Medulla oblongata (tissue), 1 donor: ENCODE results near the gene WNT6.

Experiments
- DNase-seq: peaks from one replicate; pipeline ENCODE4 v3.0.0-alpha.2; 2015; ENCODE audit errors: extremely low spot score

The WNT6 gene

GRCh38 chr2:218857371-218858137, 2.1 kb upstream of the WNT6 start:
- no peak for DNase-seq

GRCh38 chr2:218858138-218858445, 1.5 kb upstream of the WNT6 start:
- DNase-seq: no peak

- no peak for DNase-seq
These were observed 692 bp upstream of the WNT6 start for GRCh38 chr2:218858671-218859555.

DNA sequence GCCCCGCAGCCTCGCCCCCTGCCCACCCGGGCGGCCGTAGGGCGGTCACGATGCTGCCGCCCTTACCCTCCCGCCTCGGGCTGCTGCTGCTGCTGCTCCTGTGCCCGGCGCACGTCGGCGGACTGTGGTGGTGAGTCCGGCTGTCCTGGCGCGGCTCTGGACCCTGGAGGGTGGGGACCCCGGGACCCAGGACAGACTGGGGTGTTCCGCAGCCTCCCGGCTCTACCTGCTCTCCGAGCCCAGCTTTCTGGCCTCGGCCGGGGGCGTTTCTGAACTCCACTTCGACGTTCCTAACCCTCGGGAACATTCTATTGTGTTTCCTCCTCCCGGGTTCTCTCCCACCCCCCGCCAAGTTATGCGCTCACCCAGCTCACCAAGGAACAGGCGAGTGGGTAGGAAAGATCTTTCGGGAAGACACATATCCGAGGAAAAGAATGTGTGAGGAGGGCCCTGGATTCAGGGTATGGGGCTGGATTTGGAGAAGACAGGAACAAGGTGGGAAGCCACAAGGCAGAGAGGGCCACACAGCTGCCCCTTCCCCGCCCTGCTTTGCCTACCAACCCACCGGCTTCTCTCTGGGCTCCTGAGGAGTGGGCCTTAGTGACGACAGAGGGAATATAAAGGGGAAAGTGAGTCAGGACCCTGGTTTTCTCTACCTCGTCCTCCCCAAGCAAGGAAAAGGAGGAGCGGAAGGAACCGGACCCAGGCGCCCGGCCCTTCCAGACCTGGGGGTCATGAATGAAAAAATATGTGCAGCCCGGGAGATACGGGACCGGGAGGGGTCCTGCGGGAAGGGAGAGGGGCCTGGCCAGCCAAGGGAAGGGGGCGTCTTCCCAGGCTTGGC, 605 bp downstream of the WNT6 start:
- DNase-seq: no peak

- peak; percentile 12 for DNase-seq
These were observed 1.4 kb downstream of the WNT6 start for GRCh38 chr2:218860950-218861381.

GRCh38 chr2:218861645-218862318, 2.2 kb downstream of the WNT6 start:
- DNase-seq: no peak

GRCh38 chr2:218863021-218863520, 3.5 kb downstream of the WNT6 start:
- DNase-seq: no peak

DNA sequence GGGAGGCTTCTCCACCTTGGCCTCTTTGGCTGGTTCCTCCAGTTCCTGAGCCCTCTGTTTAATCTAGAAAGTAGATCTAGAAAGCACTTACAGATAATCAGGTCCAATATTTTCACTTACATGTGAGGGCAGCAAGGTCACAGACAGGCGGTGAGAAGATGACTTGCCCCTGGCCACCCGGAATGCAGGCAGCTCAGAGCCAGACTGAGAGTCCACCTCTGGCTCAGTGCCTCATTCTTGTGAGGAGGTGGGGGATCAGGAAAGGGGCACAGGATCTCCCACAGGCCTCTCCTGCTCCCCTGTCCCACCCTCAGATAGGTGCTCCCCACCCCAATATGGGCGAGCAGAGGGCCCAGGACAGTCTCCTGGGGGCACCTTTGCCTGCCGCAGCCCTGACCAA, 5.8 kb downstream of the WNT6 start:
- no peak for DNase-seq

DNA sequence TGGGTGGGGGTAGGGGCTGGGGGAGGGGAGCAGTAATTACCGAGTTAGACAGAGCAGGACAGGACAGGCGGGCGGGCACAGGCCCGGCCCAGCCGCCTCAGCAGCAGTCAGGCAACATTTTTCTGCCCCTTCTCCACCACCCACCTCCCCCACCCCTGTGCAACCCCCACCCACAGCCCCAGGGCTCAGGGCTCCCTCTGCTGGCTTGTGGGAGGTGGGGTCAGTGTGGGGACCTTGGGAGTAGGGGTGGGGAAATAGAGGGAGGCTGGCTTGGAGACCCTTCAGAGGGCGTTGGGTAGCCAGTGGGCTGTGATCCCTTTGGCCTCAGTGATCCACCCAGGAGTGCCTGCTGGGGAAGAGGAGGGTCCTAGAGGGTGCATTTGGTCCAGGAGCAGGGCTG, 6.4 kb downstream of the WNT6 start:
- DNase-seq: no peak

DNA sequence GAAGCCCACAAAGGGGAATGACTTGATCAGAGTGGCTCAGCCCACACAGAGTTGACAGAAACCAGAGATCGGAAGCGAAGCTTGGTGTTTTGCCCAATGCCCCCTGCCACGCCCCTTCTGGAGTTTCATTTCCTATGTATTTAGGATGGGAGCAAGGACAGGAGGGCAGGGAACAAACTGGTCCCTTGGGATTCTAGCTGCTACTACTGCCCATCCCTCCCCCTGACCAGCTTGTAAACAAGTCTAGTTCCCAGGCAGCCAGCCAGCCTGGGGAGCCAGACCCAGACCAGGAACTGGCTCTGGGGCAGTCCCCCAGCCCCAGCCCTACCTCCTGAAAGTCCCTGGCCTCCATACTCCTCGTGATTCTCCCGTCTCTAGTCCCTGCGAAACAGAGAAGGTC, 8.3 kb downstream of the WNT6 start:
- DNase-seq: no peak

GRCh38 chr2:218869064-218869463, 9.5 kb downstream of the WNT6 start:
- DNase-seq: no peak

DNA sequence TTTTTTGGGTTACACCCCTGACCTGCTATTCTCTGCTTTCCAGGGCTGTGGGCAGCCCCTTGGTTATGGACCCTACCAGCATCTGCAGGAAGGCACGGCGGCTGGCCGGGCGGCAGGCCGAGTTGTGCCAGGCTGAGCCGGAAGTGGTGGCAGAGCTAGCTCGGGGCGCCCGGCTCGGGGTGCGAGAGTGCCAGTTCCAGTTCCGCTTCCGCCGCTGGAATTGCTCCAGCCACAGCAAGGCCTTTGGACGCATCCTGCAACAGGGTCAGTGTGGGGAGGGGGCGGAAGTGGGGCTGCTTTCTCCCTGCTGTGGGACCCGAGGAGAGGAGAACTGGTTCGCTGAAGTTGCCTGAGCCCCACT, 11.4 kb downstream of the WNT6 start:
- DNase-seq: peak; percentile 7

GRCh38 chr2:218871345-218872302, 12.0 kb downstream of the WNT6 start:
- DNase-seq: no peak

DNA sequence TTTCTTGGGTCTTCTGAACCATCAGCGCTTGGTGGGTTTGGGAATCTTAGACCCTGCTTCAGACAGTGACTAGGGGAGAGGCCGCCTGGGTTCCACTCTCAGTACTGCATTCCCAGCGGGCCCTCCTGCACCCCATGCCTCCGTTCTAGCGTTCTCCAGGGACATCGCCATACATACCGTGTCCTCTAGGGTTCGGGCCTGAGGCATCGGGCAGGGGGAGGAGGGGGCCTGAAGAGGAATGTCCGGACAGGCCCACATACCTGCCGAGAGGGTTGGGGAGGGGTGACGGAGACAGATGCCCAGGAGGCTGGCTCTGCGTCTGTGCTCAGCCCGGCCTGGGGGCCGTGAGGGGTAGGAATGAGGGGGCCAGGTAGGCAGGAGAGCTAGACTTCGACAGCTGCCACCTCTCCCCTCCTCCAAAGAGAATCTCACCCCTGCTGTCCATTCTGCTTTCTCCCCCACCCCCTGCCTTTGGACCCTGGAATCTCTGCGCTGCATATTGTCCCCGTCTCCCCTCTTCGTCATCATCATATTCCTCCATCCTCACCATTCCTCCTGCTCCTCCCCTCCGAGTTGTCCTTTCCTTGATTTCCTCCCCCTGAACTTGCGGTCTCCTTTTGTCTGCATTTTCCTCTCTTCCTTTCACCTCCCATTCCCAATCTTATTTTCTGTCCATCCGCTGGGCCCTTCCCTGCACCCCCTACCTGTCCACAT, 13.2 kb downstream of the WNT6 start:
- DNase-seq: no peak

DNA sequence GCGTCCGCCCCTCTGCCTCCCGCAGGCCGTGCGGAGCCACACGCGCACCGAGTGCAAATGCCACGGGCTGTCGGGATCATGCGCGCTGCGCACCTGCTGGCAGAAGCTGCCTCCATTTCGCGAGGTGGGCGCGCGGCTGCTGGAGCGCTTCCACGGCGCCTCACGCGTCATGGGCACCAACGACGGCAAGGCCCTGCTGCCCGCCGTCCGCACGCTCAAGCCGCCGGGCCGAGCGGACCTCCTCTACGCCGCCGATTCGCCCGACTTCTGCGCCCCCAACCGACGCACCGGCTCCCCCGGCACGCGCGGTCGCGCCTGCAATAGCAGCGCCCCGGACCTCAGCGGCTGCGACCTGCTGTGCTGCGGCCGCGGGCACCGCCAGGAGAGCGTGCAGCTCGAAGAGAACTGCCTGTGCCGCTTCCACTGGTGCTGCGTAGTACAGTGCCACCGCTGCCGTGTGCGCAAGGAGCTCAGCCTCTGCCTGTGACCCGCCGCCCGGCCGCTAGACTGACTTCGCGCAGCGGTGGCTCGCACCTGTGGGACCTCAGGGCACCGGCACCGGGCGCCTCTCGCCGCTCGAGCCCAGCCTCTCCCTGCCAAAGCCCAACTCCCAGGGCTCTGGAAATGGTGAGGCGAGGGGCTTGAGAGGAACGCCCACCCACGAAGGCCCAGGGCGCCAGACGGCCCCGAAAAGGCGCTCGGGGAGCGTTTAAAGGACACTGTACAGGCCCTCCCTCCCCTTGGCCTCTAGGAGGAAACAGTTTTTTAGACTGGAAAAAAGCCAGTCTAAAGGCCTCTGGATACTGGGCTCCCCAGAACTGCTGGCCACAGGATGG, 14.0 kb downstream of the WNT6 start:
- no peak for DNase-seq

DNA sequence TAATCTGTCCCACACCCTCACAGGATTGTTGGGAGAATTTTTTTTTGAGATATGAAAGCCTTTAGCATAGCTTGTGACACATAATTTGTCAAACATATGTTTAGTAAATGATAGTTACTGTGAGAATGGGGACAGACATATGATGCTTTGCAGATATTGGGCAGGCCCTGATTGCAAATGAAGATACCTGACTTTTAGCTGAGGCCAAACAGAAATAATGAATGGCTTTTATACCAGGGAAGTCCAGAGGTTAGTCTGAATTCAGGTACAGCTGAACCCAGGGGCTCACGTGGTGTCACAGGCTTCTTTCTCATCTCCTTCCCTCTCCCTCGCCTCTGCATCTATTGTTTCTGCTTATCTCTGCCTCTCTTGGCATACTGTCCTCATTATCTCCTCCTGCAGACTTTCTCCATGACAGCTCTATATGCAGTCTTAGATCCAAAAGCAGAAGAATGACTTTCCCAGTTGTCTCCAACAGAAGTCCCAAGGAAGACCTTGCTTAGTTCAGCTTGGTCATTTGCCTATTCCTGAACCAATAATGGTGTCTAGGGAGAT, 16.2 kb downstream of the WNT6 start:
- DNase-seq: no peak

DNA sequence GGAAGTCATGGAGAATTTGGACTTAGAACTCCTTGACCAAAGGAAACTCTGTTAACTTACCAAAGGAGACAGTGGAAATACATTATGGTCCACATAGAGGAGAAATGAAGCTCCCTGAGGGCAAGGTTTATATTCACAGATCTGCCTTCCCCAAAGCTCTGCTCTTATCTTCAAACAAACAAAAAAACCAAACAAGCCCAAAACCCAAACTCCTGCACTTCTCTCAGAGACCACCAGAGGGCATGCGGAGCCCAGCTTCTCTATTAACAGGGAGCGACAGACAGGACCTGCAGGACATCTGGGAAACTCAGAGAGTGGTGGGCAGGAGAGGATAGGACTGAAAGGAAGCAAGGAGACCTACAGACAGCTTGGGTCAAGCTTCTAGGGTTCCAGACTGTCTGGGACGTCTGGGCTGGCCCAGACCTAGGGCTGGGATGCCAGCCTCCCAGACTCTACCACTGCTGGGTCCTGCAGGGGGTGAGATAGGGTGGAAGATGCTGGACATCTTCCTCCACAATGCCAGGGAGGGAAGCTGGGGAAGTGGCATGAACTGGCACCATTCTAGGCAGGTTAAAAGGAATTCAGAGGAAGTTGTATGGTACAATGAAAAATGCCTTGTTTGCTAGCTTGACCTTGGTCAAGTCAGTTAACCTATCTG, 17.1 kb downstream of the WNT6 start:
- DNase-seq: peak; percentile 82

DNA sequence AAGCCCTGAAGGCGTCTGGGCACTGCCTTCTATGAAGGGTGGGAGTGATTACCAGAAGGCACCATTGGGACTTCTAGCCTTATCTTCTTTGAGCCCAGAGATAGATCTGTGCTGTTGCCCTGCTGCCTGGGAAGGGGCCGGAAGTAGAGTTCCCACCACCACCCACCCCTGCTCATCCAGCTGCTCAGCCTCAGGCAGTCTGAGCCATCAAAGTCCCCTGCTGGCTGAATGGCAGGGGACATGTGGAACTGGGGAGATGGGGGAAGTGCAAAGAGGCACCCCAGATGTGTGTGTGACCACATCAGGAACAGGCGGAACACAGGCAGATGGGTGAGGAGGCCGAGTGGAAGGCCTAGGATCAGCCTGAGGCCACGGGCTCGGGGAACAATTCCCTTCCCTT, 17.7 kb downstream of the WNT6 start:
- DNase-seq: no peak
